ENCODE results near the gene VSIR.

DNA sequence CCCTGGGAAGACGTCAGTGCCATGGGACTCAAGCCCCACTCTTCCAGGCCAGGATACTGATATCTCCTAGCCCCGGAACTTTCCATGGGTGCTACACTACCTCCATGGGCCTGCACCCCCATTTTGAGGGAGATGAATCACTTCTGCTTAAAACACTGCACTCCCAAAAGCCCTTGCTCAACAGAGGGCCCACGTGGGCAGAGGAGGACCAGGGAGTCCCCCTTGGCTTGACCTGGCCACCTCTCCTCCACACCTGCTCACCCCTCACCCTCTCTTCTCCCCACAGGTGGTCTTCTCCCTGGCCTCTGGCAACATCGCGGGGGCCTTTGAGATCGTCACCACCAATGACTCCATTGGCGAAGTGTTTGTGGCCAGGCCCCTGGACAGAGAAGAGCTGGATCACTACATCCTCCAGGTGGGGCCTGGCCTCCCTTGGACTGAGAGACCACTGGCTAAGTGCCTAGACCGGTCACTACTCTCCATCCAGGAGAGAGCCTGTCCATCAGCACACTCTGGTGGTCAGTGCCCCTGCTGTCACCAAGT, 33.9 kb downstream of the VSIR start:
- TF ChIP-seq EP300 (IDR thresholded peaks at IDR 0.05), result no peak
- TF ChIP-seq CTCF (IDR thresholded peaks at IDR 0.05), result no peak
- TF ChIP-seq POLR2AphosphoS5 (IDR thresholded peaks at IDR 0.05), result no peak
- no peak for TF ChIP-seq POLR2A (IDR thresholded peaks at IDR 0.05)
